GM18507 (cell line): ENCODE data around the gene IL1RAP.
A peak's percentile ranks its signal among the peaks of the same experiment; 100 is the strongest.
"Not testable (repeated sequence)": the region's sequence is repeated elsewhere in the genome, so short reads cannot be mapped to it uniquely, and the experiment has no call there.

ENCODE experiments used
- DNase-seq: peaks from one replicate; pipeline ENCODE4 v3.0.0; 2011; ENCODE audit warnings: low read depth; ENCODE audit not compliant: insufficient read length; ENCODE audit errors: extremely low spot score
- FAIRE-seq: peaks from 2 replicates; lab custom pipeline; 2011; peaks lifted over from hg19 to GRCh38; lab: Jason Lieb, UNC

The IL1RAP gene

DNA sequence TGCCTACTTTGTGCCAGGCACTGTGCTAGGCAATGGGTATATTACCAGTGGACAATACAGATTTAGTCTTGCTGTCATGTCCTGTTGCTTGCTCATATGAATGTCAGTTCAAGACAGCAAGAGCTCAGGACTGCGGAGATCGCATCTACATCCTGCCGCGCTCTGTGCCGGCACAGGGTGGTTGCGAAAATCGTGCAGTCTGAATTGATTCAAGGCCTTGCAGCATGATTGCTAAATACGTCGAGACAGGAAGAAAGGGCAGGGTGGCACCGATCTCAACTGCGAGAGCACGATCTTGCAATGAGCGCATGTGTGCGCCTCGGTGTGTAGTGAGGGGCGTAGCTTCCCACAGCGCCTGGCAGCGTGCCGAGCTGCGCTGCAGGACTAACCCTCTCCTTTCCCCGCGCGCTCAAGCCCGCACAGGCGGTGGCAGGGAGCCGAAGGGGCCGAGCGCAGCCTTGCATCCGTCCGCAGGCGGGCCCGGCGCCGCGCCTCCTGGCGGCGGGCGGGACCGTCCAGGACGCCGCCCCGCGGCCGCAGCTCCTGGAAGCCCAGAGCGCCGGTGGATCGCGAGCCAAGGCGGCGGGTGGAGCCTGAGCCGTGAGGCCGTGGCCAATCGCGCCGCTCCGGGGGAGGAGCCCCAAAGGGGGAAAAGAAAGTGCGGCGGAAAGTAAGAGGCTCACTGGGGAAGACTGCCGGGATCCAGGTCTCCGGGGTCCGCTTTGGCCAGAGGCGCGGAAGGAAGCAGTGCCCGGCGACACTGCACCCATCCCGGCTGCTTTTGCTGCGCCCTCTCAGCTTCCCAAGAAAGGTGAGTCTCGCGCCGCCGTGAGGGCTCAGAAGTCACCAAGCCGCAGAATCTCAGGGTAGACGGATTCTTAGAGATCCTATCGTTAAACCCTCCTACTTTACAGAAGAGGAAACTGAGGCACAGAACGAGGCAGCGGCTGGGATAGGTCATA lies at the start of gene IL1RAP:
IL1RAP (plus strand) TSS at position 677 of the 962 bp plus-strand sequence. CDS start 50,205 bp downstream, outside the sequence.
- FAIRE-seq = peak; percentile 89
- DNase-seq = peak; percentile 80

DNA sequence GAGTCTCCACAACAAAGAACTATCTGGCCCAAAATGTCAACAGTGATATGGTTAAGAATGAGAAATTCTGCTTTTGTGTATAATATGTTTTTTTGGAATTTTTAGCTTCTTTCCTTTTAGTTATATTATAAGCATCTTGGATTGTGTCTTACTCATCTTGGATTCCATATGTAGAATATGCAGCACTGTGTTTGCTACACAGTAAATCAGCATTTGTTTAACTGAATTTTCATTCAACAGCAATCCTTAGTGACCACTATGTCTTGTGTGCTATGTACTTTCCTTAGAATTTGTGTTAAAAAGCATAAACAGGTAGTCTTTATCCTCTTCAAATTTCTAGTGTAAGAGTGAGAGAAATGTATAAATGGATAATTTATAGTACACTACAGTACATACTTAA lies 46.0 kb upstream of the IL1RAP start:
- FAIRE-seq = no peak
- no peak for DNase-seq

GRCh38 chr3:190473261-190473660 lies 40.6 kb upstream of the IL1RAP start:
- not testable (repeated sequence) for DNase-seq, FAIRE-seq

DNA sequence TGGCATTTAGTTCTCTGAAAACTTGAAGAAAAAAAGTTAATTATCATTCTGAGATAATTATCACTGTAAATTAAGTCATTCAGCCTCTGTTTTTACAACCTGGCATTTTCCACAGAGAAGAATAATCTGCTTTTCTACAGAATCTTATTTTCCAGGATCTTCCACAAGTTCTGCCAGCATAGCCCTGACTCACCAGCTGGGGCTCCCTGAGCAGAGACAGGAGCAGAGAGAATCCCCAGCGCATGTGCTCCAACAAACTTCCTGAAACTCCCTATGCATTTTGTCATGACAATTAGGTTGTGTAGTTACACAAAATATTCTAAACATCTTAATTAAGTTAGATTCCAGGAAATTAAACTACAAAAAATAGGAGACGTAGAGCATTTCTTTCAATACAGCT lies 32.1 kb upstream of the IL1RAP start:
- DNase-seq = no peak
- no peak for FAIRE-seq

DNA sequence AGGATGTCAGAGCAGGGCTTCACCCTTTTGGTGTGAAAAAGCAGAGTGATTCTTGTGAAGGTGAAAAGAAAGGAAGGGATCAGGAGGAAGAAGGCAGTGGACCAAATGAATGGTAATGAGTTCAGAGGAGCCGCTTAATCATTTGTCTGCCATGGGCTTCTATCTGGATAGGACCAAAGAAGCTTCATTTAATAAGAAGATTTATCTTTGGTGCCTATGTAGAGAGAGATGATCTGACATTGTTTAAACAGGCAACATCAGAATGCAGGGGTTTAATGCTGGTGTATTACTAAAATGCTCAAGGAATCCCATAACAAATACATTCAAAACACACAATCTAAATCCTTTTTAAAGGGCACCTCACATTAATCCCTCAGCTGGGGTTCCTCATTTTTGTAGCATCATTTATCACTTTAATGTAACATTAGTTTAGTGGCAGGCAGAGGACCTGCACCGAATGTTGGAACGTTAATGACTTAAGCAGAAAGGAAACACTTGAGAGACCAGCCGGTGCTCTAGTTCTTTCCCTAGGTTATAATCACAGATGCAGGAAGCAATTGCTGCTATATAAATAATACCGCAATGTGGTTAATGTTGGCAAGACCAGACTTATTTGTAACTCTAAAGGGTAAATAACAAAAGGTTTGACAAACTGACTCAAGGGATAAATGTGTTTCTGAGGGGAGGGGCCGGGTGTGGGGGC lies 27.9 kb upstream of the IL1RAP start:
- DNase-seq (no peak), FAIRE-seq (no peak)

DNA sequence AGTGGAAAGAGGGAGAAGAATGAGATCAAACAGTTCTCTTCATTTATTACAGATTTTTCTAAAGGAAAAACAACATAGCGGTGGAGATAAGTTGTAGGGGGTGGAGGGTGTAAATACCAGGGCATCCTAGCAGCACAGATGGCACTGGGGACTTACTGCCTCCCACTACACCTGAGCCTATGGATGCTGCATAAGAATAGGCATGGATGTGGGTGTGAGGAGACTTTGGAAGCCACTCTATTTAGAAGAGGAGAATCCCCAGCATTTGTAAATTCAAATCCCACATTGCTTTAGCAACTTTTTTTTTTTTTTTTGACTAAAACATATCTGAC lies 27.4 kb upstream of the IL1RAP start:
- FAIRE-seq = no peak
- no peak for DNase-seq

DNA sequence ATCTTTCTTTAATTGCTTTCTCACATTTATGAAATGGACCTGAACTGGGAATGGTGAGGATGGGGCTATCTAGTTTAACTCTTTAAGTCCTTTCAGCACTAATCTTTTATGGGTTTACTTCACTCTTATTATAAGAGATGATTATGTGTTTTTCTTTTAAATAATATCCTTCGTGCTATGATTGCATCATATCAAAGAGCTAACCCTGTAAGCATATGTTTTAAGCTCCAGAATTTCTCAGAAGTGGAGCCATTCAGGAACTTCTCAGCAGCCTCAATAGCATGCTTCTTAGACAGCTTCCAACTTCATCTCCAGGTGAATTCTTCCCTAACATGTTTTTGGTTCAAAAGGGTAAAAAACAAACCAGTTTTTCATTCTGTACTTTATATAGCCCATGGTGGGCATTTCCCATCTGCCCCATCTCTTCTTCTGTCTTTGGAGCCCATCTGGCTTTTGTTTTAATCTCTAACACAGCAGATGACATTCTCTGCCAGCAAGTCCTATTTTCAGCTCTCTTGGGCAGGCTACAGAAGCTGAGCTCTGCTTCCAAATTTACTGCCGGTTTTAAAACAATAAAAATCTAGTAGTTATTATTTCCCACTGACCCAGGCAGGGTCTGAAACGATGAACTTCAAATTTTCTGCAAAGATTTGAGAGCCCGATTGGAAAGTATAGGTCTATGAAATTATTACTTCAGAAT lies 26.8 kb upstream of the IL1RAP start:
- FAIRE-seq (no peak), DNase-seq (no peak)

- no peak for FAIRE-seq
- no peak for DNase-seq
Observed at GRCh38 chr3:190491533-190492054, 22.3 kb upstream of the IL1RAP start.

GRCh38 chr3:190492129-190492528 lies 21.8 kb upstream of the IL1RAP start:
- DNase-seq = no peak
- FAIRE-seq = no peak

GRCh38 chr3:190492966-190493365 lies 20.9 kb upstream of the IL1RAP start:
- no peak for DNase-seq
- no peak for FAIRE-seq

DNA sequence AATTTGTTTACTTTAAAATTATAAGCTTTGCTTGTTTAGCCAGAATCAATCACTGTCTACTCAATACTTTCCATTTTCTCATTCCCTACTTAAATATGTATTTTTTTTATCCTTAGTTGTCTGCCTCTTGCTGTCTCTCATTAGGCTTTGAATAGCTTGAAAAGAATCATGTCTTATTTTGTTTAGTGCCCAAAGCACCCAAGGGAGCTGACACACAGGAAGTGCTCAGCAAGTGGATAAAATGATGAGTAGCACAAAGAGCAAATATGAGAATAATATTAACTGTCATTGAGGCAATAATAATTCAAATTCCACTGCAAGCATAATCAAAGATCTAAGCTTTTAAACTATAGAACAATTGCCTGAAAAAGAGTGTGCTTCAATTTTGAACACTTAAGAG lies 19.0 kb upstream of the IL1RAP start:
- DNase-seq (no peak), FAIRE-seq (no peak)

DNA sequence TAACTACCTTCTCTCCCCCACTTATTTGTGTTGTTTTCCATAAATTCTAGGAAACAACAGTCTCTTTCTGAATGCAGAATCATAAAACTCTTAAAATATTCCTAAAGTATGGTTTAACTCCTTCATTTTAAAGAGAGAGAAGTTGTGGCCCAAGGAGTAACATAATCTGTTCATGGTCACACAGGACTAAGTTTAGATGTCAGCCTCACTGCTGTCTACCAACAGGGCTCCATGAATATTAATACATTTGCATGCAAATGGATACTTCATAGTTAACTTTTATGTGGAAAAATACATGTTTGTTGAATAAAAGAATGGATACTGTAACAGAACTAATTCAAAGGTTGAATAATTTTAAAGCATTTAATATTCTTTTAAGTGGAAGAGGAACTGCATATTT lies 18.5 kb upstream of the IL1RAP start:
- FAIRE-seq (no peak), DNase-seq (no peak)

DNA sequence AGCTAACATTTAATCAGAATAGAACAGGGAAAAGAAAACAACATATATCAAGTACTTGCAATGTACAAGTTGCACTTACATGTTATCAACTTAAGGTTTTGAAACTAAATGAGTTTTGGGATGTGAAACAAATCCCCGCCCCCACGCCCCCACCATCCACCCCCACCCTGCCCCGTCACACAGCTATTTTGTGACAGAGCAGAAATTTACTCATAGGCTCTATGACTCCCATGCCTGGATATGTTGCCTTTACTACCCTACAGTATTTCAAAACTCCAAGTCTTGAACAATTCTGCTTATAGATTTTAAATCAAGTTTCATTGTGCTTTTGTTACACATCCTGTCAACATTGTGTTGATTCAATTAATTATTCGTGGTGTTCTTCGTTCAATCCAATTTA lies 18.1 kb upstream of the IL1RAP start:
- no peak for DNase-seq
- FAIRE-seq = no peak

DNA sequence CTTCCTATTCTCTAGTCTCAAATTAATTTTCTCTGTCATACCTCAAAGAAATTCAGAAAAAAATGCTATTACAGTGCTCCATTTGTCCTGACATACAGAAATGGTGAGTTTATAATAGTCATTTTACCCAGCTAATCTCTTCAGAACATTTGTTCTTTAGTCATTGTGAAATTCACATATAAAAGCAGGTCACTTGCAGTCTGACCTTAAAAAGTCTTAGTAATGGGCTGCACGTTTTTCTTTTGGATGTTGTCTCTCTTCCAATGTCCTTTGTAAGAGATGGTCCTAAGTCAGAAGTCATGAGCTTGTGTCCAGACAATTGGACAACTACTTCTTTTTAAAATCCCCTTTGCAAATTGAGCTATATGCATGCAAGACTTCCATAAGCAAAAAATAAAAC lies 17.0 kb upstream of the IL1RAP start:
- DNase-seq (no peak), FAIRE-seq (no peak)

GRCh38 chr3:190497811-190498210 lies 16.1 kb upstream of the IL1RAP start:
- no peak for FAIRE-seq
- no peak for DNase-seq

DNA sequence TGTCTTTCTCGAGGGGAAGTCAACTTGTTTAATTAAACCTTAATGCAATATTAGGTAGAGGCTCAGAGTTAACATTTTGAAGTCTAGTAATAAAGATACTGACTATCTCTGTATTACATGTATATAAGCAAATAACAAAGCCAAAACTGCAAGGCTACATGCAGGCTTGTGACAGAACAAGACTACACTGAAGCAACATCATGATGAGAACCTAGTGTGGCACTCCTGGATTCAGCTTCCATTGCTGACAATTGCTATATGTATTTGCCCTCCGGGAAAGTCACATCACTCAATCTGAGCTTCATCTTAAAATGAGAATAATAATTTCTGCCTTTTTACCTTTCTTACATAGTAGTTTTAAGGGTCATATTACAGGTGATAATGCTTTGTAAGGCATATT lies 15.6 kb upstream of the IL1RAP start:
- no peak for FAIRE-seq

GRCh38 chr3:190499122-190499521 lies 14.8 kb upstream of the IL1RAP start:
- no peak for DNase-seq
- FAIRE-seq = no peak

More for the DNA sequence above, 15.6 kb upstream of the IL1RAP start:
- DNase-seq = no peak

DNA sequence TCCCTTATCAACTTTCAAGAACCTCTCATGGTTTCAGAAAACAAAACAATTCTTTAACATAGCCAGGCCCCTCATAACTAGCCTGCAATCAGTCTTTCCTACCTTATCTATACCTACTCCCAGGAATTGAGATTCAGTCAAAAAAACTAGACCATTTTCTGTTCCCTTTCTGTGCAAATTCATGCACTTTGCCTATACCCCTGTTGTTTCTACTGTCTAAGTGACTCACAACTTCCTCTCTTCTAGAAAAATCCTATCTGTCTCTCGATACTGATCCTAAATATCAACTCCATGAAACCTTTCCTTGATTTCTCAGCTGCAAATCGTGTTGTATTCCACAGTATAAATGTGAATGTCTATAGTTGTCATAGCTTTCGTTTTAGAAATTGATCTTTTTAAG lies 10.9 kb upstream of the IL1RAP start:
- no peak for DNase-seq
- FAIRE-seq = no peak

- DNase-seq (no peak), FAIRE-seq (no peak)
Observed at GRCh38 chr3:190504354-190505125, 9.3 kb upstream of the IL1RAP start.
